ENCODE measurements around the gene PYCR2. TPM values are rescaled to one million over a fixed set of nuclear protein-coding genes. Genes with fewer than 3 reads are reported as not detected.
"Not testable (repeated sequence)": the region's sequence is repeated elsewhere in the genome, so short reads cannot be mapped to it uniquely, and the experiment has no call there.

Gene PYCR2
- total RNA-seq, 1 donor from 2014 or later = 38.1 TPM

DNA sequence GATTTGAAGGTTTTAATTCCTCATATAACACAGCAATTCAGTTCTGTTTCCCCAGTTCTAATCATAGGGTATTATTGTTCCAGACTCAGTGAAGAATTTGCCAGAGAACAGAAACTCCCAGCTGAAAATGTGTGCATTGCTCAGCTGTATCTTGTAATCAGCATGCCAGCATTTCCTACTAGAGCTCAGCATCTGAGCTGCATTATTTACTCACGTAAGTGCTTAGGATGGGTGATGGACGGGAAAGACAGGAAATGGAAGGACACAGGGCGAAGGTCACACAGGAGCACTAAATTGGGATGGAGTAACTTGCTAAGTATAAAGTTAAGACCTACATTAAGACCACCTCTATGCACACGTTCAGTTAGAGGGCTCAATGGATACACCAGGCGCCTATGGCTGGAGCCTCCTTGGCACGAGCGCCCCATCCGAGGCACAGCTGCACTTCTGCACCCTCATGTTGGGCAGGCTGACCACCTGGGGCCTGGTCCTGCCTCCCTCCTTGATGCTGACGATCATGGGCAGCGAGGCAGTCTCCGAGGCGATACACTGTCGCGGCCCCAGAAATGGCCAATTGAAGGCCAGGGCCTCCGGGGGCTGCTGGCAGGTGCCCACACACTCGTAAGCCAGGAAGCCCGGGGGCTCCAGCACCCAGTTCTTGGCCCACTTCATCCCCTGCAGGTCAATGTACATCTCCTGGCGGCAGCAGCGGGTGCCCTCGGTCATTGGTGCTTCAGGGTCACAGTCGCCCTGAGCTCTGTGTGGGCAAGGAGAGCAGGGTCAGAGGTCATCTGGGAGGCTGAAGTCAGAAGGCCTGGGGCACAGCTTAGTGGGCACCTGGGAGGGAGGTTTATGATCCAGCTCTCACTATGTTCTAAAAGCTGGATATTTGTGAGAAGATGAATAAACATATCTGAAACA is 13.3 kb upstream of the PYCR2 start:
- Histone ChIP-seq H3K9ac (ENCODE audit: low read length) (no peak overlapping the region), H4K20me1 (ENCODE audit: insufficient read depth, low read length) (no peaks in the 10 kb centered on the region), H3K4me1 (ENCODE audit: insufficient read depth, low read length) (no peaks in the 10 kb centered on the region), H3K79me2 (ENCODE audit: insufficient read depth, low read length) (no peaks in the 10 kb centered on the region), H3K27ac (ENCODE audit: low read depth, low read length) (no peak overlapping the region), H3K4me3 (ENCODE audit: insufficient read depth, low read depth, low read length) (no peak overlapping the region), H2AFZ (ENCODE audit: low read depth, low read length) (no peak overlapping the region), H3K4me2 (ENCODE audit: low read length) (no peak overlapping the region), H3K27me3 (ENCODE audit: insufficient read depth, low read length) (no peaks in the 10 kb centered on the region), H3K36me3 (ENCODE audit: insufficient read depth, low read length) (no peaks in the 10 kb centered on the region), H3K9me3 (ENCODE audit: insufficient read depth, low read depth, low read length) (no peaks in the 10 kb centered on the region)
- DNase-seq (ENCODE audit: low read depth) (no peak), FAIRE-seq (no peak)
- H3K36me3 Mint-ChIP-seq (ENCODE audit: low read depth, unreplicated experiment) = no peaks in the 10 kb centered on the region
- TF ChIP-seq, protein P1, sequence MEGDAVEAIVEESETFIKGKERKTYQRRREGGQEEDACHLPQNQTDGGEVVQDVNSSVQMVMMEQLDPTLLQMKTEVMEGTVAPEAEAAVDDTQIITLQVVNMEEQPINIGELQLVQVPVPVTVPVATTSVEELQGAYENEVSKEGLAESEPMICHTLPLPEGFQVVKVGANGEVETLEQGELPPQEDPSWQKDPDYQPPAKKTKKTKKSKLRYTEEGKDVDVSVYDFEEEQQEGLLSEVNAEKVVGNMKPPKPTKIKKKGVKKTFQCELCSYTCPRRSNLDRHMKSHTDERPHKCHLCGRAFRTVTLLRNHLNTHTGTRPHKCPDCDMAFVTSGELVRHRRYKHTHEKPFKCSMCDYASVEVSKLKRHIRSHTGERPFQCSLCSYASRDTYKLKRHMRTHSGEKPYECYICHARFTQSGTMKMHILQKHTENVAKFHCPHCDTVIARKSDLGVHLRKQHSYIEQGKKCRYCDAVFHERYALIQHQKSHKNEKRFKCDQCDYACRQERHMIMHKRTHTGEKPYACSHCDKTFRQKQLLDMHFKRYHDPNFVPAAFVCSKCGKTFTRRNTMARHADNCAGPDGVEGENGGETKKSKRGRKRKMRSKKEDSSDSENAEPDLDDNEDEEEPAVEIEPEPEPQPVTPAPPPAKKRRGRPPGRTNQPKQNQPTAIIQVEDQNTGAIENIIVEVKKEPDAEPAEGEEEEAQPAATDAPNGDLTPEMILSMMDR (IDR thresholded peaks at IDR 0.05; ENCODE audit: insufficient read depth, low read depth, low read length) = no peak
- TF ChIP-seq EZH2 (IDR thresholded peaks at IDR 0.05; ENCODE audit: insufficient read depth, low read length) = no peak
- H3K9me3 Mint-ChIP-seq (ENCODE audit: unreplicated experiment) = no peaks in the 10 kb centered on the region
- H3K27me3 Mint-ChIP-seq (ENCODE audit: low read depth, unreplicated experiment) = peaks cover 7% of the 10 kb centered on the region
- no peak overlapping the region for H3K27ac Mint-ChIP-seq (ENCODE audit: unreplicated experiment)
- peaks cover 6% of the 10 kb centered on the region for H3K4me1 Mint-ChIP-seq (ENCODE audit: low read depth, unreplicated experiment)
- H3K4me3 Mint-ChIP-seq (ENCODE audit: unreplicated experiment) = no peak overlapping the region

DNA sequence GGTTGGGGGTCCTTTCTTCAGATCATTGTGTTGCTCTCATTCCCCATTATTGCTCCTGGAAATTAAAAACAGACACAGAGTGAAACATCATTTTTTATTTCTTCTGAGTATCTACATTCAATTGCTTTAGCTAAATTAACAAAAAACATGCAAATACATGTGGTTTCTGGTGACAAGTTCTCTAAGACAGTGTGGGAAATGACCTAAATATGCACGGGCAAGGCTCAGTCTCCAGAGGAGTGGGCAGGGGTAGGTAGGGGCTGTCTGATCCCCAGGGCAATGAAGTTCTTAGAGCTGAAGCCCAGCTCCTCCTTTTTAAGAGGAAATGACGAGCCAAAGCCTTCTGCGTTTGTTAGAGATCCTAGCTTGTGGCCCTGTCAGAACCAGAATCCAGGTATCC is 12.5 kb upstream of the PYCR2 start:
- H3K9me3 Mint-ChIP-seq (ENCODE audit: unreplicated experiment) = no peaks in the 10 kb centered on the region
- H3K4me3 Mint-ChIP-seq (ENCODE audit: unreplicated experiment) = no peak overlapping the region
- DNase-seq (ENCODE audit: low read depth) (no peak), FAIRE-seq (no peak)
- no peak overlapping the region for H3K4me2 ChIP-seq (ENCODE audit: low read length)
- H3K27ac ChIP-seq (ENCODE audit: low read depth, low read length) = no peak overlapping the region
- H3K36me3 ChIP-seq (ENCODE audit: insufficient read depth, low read length) = no peaks in the 10 kb centered on the region
- H3K4me1 ChIP-seq (ENCODE audit: insufficient read depth, low read length) = no peaks in the 10 kb centered on the region
- no peak overlapping the region for H3K27ac Mint-ChIP-seq (ENCODE audit: unreplicated experiment)
- H3K9me3 ChIP-seq (ENCODE audit: insufficient read depth, low read depth, low read length) = no peaks in the 10 kb centered on the region
- no peaks in the 10 kb centered on the region for H3K27me3 ChIP-seq (ENCODE audit: insufficient read depth, low read length)
- H3K27me3 Mint-ChIP-seq (ENCODE audit: low read depth, unreplicated experiment) = peaks cover 7% of the 10 kb centered on the region
- H3K4me3 ChIP-seq (ENCODE audit: insufficient read depth, low read depth, low read length) = no peak overlapping the region
- H2AFZ ChIP-seq (ENCODE audit: low read depth, low read length) = no peak overlapping the region
- H3K9ac ChIP-seq (ENCODE audit: low read length) = no peak overlapping the region
- H3K36me3 Mint-ChIP-seq (ENCODE audit: low read depth, unreplicated experiment) = no peaks in the 10 kb centered on the region
- no peak for TF ChIP-seq EZH2 (IDR thresholded peaks at IDR 0.05; ENCODE audit: insufficient read depth, low read length)
- TF ChIP-seq, protein P1 (IDR thresholded peaks at IDR 0.05; ENCODE audit: insufficient read depth, low read depth, low read length) = no peak
- H4K20me1 ChIP-seq (ENCODE audit: insufficient read depth, low read length) = no peaks in the 10 kb centered on the region
- H3K79me2 ChIP-seq (ENCODE audit: insufficient read depth, low read length) = no peaks in the 10 kb centered on the region
- H3K4me1 Mint-ChIP-seq (ENCODE audit: low read depth, unreplicated experiment) = peaks cover 3% of the 10 kb centered on the region

DNA sequence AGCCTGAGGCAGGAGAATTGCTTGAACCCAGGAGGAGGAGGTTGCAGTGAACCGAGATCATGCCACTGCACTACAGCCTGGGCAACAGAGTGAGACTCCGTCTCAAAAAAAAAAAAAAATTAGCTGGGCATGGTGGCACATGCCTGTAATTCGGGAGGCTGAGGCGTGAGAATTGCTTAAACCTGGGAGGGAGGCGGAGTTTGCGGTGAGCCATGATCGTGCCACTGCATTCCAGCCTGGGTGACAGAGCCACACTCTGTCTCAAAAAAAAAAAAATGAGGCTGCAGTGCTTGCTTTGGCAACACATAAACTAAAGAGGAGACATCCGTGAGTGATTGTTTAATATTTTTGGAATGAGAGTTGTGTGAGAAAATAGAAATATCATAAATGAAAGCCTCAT is 12.0 kb upstream of the PYCR2 start:
- H3K27ac ChIP-seq (ENCODE audit: low read depth, low read length); H3K4me3 Mint-ChIP-seq (ENCODE audit: unreplicated experiment); H3K4me3 ChIP-seq (ENCODE audit: insufficient read depth, low read depth, low read length); H3K27me3 Mint-ChIP-seq (ENCODE audit: low read depth, unreplicated experiment); H3K4me1 ChIP-seq (ENCODE audit: insufficient read depth, low read length); H3K4me1 Mint-ChIP-seq (ENCODE audit: low read depth, unreplicated experiment); H3K36me3 ChIP-seq (ENCODE audit: insufficient read depth, low read length); H3K27me3 ChIP-seq (ENCODE audit: insufficient read depth, low read length); H3K9me3 Mint-ChIP-seq (ENCODE audit: unreplicated experiment); FAIRE-seq; H3K36me3 Mint-ChIP-seq (ENCODE audit: low read depth, unreplicated experiment); H3K79me2 ChIP-seq (ENCODE audit: insufficient read depth, low read length); DNase-seq (ENCODE audit: low read depth); H3K9me3 ChIP-seq (ENCODE audit: insufficient read depth, low read depth, low read length); H3K4me2 ChIP-seq (ENCODE audit: low read length); H4K20me1 ChIP-seq (ENCODE audit: insufficient read depth, low read length); H2AFZ ChIP-seq (ENCODE audit: low read depth, low read length); H3K9ac ChIP-seq (ENCODE audit: low read length); H3K27ac Mint-ChIP-seq (ENCODE audit: unreplicated experiment): not testable (repeated sequence)
